ENCODE data around the gene TRPV6.

The TRPV6 gene

GRCh38 chr7:142906643-142907042 is 21.1 kb upstream of the TRPV6 start:
- FAIRE-seq, result no peak

DNA sequence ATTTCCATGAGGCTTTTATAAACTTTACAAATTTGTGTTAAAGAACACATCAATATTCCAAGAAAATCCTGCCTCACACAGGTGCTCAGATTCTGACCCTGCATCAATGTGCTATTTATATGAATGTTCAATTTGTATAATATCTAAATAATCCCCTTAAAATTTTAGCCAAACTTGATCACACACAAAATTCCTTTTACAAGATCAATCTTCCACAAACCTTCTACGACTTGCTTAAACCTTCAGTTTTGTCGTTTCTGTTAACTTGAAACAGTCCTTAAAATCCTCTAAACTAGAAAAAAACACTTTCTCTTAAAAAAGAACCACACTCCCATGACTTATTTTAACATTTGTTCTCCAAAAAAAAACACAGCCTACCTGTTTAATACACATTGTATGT is 20.2 kb upstream of the TRPV6 start:
- FAIRE-seq, result no peak

- no peak for FAIRE-seq
Observed at GRCh38 chr7:142904128-142904527, 18.6 kb upstream of the TRPV6 start.

GRCh38 chr7:142901426-142902259 is 16.1 kb upstream of the TRPV6 start:
- no peak for FAIRE-seq

GRCh38 chr7:142899661-142900060 is 14.1 kb upstream of the TRPV6 start:
- no peak for FAIRE-seq

DNA sequence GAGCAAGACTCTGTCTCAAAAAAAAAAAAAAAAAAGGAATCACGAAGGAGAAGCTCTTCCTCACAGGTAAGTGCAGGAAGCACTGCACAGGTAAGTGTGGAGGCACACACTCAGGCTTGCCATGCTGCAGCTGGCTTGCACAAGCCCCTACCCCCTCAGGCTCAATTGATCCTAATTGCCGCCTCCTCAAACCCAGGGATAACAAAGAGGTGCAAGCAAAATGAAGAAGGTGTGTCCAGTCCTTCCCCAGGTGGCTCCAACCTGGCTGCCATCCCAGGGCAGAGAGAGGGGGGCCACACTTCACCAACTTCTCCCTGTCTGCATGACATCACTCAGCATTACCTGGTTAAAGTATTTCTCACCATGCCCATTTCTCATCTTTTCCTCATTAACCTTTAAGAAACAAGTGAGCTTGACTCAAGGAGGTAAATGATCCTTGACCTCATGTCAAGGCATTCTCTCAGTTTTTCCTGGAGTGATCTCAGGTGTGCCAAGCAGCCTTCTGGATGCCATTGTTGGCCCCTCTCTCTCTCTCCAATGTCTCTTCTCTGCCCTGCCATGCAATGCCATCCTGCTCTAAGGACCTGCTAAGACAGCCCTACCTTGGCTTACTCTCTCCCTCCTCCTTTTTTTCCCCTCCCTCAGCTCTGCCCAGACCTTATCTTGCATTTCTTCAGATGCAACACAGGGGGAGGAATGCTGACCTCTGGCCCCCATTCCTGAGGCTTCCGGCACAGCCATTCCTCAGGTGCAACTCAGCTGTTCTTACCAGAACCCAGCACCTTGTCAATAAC is 13.0 kb upstream of the TRPV6 start:
- no peak for FAIRE-seq

GRCh38 chr7:142897691-142898090 is 12.1 kb upstream of the TRPV6 start:
- FAIRE-seq, result no peak

- FAIRE-seq, result no peak
Observed at GRCh38 chr7:142896741-142897379, 11.3 kb upstream of the TRPV6 start.

GRCh38 chr7:142896151-142896550 is 10.6 kb upstream of the TRPV6 start:
- no peak for FAIRE-seq

DNA sequence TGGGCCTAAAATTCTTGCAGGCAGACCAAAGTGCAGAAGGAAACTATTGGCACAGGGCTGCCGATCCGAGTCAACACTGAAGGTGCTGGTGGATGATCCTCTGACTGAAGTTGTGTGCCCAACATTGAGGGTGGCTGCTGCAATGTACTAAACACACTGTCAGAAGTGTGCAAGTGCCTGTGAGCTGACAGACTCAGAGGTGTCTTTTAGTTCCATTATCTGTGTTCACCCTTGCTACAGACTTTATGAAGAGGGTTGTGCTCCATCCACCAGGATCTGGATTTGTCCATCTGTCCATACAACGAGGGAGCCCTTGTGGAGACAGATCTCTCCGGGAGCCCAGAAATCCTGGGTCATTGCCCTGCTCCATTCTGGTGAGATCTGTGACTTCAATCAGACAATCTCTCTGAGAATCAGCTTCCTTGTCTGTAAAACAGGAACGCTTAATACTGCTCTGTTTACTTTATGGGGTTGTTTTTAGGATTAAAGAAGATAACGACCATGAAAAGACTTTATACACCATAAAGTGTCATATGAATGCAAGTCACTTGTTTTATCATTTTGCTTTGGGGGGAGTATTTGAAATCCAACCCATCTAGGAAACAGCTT is 9.5 kb upstream of the TRPV6 start:
- FAIRE-seq, result no peak

DNA sequence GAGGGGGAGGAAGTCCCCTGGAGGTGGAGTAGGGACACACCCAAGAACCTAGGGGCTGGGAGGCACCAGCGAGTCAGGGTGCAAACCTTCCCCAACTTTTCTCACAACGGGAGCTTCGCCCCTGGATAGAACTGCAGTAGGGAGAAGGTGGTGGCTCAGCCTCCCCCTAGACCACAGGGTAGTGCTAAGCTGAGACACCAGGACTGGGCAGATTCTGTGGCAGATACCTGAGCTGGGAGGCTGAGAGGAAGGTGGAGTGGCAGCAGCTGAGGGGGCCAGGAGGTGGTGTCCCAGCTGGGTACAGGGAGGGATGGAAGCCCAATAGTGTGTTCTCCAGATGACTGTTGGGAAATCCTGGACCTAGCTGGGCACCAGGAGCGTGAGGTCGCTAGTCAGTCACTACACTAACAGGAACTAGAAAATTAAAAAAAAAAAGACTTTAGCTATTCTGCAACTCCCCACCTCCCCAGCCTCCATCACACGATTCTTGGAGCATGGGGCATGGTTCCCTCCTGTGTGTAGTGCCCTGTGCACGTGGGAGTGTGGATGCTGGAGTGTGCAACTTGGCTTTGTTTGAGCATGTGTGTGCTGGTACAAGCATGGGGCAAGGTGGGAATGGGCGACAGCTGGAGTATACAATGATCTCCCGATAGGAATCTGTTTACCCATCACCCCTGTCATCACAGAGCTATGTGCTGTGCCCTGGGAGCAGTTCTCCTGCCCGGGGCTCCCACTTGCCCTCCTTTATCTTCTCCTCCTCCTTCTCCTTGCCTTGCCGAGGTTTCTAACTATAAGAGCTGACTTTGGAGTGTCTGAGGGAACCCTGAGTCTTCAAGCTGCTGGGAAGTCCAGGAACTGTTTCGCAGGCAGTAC is 8.8 kb upstream of the TRPV6 start:
- no peak for FAIRE-seq

- no peak for FAIRE-seq
Observed at GRCh38 chr7:142892951-142893350, 7.4 kb upstream of the TRPV6 start.

DNA sequence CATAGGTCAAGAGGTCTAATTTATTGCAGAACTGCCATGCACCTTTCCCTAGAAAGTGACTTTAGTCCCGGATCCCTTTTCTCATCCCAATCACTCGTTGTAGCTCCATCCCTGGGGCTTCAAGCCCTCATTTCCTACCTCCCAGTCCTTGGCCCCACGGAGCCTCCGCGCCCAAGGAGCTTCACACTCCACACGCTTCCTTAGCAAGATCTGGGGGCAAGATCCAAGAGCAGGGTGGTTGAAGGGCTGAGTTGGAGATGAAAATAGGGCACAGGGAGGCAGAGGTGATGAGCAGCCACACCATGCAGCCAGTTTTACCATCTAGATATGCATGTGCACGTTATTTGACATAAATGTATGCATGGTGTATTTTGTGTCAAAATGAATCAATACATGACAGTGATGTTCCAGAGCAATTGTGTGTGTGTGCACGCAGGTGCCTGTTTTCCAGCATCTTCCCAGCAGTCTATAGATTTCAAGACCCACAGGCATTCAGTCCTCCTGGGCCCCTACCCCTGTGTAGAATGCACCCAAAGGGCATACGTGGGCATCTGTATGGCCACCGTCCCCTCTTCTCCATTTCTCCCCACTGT is 6.0 kb upstream of the TRPV6 start:
- FAIRE-seq, result no peak

- no peak for FAIRE-seq
Observed at GRCh38 chr7:142890874-142891485, 5.4 kb upstream of the TRPV6 start.

- no peak for FAIRE-seq
Observed at GRCh38 chr7:142889816-142890215, 4.3 kb upstream of the TRPV6 start.

DNA sequence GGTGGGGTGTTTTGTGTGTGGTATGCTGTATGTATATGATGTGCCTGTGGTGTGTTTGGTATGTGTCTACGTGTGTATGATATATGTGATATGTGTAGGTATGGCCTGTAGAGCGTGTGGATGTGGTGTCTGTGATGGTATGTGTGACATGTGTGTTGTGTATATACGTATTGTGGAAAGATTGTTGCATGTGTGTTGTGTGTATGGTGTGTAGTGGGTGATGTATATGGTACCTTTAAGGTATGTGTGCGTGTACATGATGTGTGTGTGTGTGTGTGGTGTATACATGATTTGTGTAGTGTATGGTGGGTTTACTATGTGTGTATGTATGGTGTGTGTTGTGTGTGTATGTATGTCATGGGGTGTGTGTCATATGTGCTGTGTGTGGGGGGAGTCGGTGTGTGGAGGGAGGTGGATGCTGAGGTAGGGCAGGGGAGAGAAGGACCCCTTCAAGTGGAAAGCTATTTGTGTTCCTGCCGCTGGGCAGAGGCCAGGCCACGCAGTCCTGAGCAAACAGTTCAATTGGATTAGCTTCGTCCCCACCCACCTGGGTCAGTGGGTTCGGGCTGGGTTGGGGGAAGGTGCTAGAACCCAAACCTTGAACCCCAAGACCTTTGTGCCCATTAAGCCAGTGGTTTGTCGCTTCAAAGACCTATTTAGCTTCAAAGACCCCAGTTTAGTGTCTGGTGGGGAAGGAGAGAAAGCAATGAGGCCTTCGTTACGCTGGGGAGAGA is 1.9 kb upstream of the TRPV6 start:
- no peak for FAIRE-seq

GRCh38 chr7:142886866-142887265 is 1.3 kb upstream of the TRPV6 start:
- no peak for FAIRE-seq

DNA sequence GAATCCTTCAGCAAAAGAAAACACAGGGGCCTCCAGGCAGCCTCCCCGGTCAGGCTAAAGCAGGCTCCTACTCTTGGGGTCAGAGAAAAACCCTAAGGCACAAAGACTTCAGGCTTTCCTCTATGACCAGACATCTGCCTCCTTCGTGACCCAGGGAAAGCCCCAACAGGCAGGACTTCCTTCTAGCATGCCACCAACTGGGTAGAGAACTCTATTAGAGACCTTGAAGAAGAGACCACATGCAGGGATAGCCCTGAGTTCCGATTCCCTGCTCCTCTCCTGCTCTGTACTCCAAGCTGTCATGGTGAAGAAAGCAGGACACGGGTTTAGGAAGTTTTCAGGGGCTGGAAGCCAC is 1.3 kb downstream of the TRPV6 start:
- no peak for FAIRE-seq

DNA sequence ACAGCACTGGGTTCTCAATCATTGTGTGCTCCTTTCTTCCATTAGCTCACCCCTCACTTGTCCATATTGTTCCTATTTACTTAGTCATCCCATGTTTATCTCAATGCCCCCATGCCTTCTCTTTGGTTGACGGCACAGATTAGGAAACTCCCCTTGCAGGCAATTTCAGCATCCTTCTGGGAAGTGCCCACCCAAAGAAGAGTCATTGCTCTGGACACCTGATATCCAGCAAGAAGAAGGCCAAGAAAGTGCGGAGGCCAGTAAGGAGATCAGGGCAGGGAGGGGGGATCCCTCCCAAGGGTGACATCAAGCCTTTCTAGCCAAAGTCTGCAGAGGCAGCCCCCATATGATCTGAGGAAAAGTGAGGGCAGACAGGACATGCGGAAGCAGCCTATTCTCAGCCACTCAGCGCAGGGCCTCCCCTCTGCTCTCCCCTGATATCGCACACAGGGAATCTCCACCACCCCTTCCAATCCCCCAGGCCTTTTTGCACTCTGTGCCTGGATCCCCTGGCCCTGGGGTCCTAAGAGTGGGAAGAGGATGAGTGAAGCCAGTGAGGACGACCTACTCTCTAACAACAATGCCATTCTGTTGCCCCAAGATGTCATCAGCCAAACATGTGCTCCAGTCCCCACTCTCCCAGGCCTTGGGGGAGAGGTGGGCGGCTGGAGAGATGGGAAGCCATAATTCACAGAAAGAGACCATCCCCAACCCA is 1.8 kb downstream of the TRPV6 start:
- FAIRE-seq, result no peak

GRCh38 chr7:142883145-142883544 is 2.4 kb downstream of the TRPV6 start:
- FAIRE-seq, result no peak
